ENCODE results near the gene TMEM161A. TPM values are rescaled to one million over a fixed set of nuclear protein-coding genes. Genes with fewer than 3 reads are reported as not detected.
"Not testable (repeated sequence)": the region's sequence is repeated elsewhere in the genome, so short reads cannot be mapped to it uniquely, and the experiment has no call there.

Gene TMEM161A
- total RNA-seq, 2 experiments from 2014 or later = 17.8 to 18.9 TPM

DNA sequence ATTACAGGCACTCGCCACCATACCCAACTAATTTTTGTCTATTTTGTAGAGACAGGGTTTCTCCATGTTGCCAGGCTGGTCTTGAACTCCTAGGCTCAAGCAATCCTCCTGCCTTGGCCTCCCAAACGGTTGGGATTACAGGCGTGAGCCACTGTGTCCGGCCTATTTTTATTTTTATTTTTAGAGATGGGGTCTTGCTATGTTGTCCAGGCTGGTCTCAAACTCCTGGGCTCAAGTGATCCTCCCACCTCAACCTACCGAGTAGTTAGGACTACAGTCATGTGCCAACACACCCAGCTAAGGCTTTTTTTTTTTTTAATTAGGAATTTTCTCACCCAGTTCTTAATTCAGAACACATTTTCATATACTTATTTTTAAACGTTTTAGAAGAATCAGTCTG, 2.6 kb downstream of the TMEM161A start:
- peaks cover 14% of the 10 kb centered on the region for H3K36me3 Mint-ChIP-seq
- POLR2A ChIA-PET; H3K27ac Mint-ChIP-seq; DNase-seq; intact Hi-C loops (cut with micrococcal nuclease); H3K27me3 Mint-ChIP-seq; H3K4me3 Mint-ChIP-seq: not testable (repeated sequence)
- H3K4me1 Mint-ChIP-seq (ENCODE audit: low read depth) = peaks cover 29% of the 10 kb centered on the region
- H3K9me3 Mint-ChIP-seq = peaks cover 12% of the 10 kb centered on the region
- CTCF ChIA-PET = interaction anchor here (0.7 to 0.9 kb wide), 2 partner anchors 11 to 82 kb away, joined by 3 to 5 read pairs; no protein-coding TSS in a partner anchor

DNA sequence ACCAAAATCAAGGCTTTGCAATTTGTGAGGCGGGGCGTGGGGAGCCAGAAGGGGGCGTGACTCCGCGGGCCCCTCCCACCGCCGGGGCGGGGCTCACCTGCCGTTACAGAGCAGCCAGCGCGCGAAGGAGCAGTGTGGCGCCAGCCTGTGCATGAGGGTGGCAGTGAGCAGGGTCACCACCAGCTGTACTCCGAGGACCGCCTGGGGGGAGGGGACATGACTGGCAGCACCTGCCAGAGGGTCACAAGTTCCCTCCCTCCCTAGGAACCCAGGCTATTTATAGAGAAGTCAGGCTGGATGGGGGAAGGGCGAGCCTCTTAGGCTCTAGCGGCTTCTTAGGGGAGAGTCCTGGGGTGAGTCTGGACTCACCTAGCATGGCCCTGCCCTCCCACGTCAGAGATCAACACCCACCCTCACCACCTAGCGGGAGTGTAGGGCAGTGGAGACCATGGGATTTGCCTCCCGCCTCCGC, 3.6 kb downstream of the TMEM161A start:
- Mint-ChIP-seq H3K27me3 (no peaks in the 10 kb centered on the region), H3K36me3 (peaks cover 16% of the 10 kb centered on the region), H3K4me1 (ENCODE audit: low read depth) (peaks cover 29% of the 10 kb centered on the region), H3K9me3 (peaks cover 12% of the 10 kb centered on the region), H3K27ac (no peak overlapping the region), H3K4me3 (no peak overlapping the region)
- peak; percentile 52 for DNase-seq
- POLR2A ChIA-PET = no interaction called here
- intact Hi-C loops (cut with micrococcal nuclease) = no loop called here
- CTCF ChIA-PET = interaction anchor here (1.1 kb wide), 1 partner anchor 11 kb away, joined by 3 read pairs; no protein-coding TSS in a partner anchor

DNA sequence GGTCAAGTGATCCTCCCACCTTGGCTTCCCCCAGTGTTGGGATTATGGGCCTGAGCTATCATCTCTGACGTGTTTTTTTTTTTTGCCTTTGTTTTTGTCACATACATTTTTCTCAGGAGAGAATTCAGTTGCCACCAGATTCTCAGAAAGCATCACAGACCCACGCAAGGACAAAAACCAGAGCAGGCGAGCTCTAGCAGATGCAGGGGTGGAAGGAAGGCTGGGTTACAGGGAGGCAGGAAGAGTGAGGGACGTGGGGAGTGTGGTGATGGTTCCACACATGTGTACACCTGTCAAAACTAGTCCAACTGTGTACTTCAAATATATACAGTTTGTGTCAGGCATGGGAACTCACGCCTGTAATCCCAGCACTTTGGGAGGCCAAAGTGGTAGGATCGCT, 4.3 kb downstream of the TMEM161A start:
- intact Hi-C loops (cut with micrococcal nuclease) = no loop called here
- H3K4me3 Mint-ChIP-seq = no peak overlapping the region
- POLR2A ChIA-PET = no interaction called here

DNA sequence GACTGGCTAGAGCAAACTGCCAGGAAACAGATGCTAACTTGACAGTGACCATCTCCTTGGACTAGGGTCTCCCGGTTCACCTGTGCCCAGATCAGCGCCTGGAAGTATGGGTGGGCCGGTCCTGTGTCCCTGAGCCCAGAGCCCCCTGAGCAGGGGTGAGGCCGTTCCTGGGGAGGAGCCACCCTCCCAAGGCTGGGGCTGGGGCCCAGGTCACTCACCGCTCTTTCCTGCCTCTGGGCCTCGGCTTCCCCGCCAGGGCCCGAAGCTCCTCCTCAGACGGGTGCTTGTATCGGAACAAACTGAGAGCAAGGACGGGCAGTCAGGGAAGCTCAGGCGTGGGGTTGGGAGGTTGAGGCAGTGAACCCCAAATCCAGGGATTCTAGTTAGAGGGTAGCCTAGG, 5.4 kb downstream of the TMEM161A start:
- Mint-ChIP-seq H3K4me3 (no peak overlapping the region), H3K27me3 (no peaks in the 10 kb centered on the region), H3K27ac (no peak overlapping the region), H3K4me1 (ENCODE audit: low read depth) (peaks cover 16% of the 10 kb centered on the region), H3K9me3 (peaks cover 9% of the 10 kb centered on the region), H3K36me3 (peaks cover 20% of the 10 kb centered on the region)
- intact Hi-C loops (cut with micrococcal nuclease) = no loop called here
- ChIA-PET POLR2A (no interaction called here), CTCF (interaction anchor here (1.2 kb wide), 1 partner anchor 13 kb away, joined by 3 read pairs; no protein-coding TSS in a partner anchor)
- no peak for DNase-seq

More for the DNA sequence above, 4.3 kb downstream of the TMEM161A start:
- H3K36me3 Mint-ChIP-seq = peaks cover 16% of the 10 kb centered on the region
- no peak overlapping the region for H3K27ac Mint-ChIP-seq
- H3K4me1 Mint-ChIP-seq (ENCODE audit: low read depth) = peaks cover 27% of the 10 kb centered on the region
- CTCF ChIA-PET = interaction anchor here (0.7 to 1.1 kb wide), 2 partner anchors 12 to 27 kb away, joined by 3 read pairs; no protein-coding TSS in a partner anchor
- no peaks in the 10 kb centered on the region for H3K27me3 Mint-ChIP-seq
- DNase-seq = no peak
- H3K9me3 Mint-ChIP-seq = peaks cover 9% of the 10 kb centered on the region

DNA sequence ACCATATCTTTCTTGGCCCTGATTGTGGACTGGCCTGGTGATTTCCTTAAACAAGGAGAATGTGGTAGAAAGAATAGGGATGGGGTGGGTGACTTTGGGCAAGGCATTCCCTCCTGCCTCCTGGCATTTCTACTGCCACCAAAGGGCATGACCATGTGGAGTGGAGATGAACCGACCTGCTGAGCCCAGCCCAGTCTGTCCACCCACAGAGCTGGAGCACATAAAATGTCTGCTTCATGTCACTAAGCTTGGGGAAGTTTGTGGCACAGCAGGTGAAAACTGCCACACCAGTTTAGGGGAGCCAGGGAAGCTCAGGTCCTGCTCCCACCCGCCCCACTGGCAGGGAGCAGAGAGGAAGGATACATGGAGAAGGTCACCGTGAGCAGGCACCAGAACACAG, 6.3 kb downstream of the TMEM161A start:
- CTCF ChIA-PET = no interaction called here
- no peak for DNase-seq
- H3K4me3 Mint-ChIP-seq = no peak overlapping the region
- no peaks in the 10 kb centered on the region for H3K27me3 Mint-ChIP-seq
- no peak overlapping the region for H3K27ac Mint-ChIP-seq
- peaks cover 7% of the 10 kb centered on the region for H3K4me1 Mint-ChIP-seq (ENCODE audit: low read depth)
- intact Hi-C loops (cut with micrococcal nuclease) = no loop called here
- H3K9me3 Mint-ChIP-seq = peaks cover 9% of the 10 kb centered on the region
- peaks cover 22% of the 10 kb centered on the region for H3K36me3 Mint-ChIP-seq
- POLR2A ChIA-PET = no interaction called here

DNA sequence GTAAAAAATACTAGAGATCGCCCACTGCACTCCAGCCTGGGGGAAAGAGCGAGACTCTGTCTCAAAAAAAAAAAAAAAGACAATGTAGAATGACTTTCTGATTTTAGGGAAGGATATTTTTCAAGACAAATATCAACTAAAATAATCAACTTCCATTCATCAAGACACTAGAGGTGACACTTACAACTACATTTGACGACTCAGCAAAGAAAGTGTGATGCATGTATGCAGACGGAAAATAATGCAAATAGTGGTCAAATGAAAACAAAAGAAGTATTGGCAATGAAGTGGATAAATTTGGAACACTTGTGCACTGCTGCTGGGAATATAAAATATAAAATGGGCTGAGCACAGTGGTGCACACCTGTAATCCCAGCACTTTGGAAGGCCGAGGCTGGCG, 12.2 kb downstream of the TMEM161A start:
- no peak for DNase-seq
- ChIA-PET POLR2A (no interaction called here), CTCF (interaction anchor here (0.8 kb wide), 1 partner anchor 72 kb away, joined by 3 read pairs; no protein-coding TSS in a partner anchor)
- H3K9me3 Mint-ChIP-seq = peaks cover 13% of the 10 kb centered on the region
- H3K4me1 Mint-ChIP-seq (ENCODE audit: low read depth) = no peaks in the 10 kb centered on the region
- H3K36me3 Mint-ChIP-seq = peaks cover 26% of the 10 kb centered on the region
- H3K27ac Mint-ChIP-seq = no peak overlapping the region
- H3K27me3 Mint-ChIP-seq = no peaks in the 10 kb centered on the region
- no peak overlapping the region for H3K4me3 Mint-ChIP-seq
- intact Hi-C loops (cut with micrococcal nuclease) = no loop called here

DNA sequence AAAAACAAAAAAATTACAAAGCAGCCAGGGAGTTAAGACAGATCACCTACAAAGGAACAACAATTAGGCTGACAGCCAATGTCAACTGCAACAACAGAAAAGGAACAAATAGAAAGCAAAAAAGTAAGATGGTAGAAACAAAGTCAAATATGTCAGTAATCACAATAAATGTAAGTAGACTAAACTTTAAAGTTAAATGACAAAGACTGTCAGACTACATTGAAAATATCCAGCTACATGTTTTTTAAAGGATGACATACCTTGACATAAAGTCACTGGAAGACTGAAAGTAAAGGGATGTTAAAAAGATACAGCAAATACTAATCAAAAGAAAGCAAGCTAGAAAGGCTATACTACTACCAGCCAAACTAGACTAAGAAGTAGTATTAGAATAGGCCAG, 14.9 kb downstream of the TMEM161A start:
- Mint-ChIP-seq H3K4me3 (no peak overlapping the region), H3K4me1 (ENCODE audit: low read depth) (no peaks in the 10 kb centered on the region), H3K9me3 (peaks cover 13% of the 10 kb centered on the region), H3K36me3 (peaks cover 25% of the 10 kb centered on the region), H3K27ac (no peak overlapping the region), H3K27me3 (no peaks in the 10 kb centered on the region)
- POLR2A ChIA-PET = no interaction called here
- DNase-seq = no peak
- CTCF ChIA-PET = no interaction called here
- intact Hi-C loops (cut with micrococcal nuclease) = no loop called here

DNA sequence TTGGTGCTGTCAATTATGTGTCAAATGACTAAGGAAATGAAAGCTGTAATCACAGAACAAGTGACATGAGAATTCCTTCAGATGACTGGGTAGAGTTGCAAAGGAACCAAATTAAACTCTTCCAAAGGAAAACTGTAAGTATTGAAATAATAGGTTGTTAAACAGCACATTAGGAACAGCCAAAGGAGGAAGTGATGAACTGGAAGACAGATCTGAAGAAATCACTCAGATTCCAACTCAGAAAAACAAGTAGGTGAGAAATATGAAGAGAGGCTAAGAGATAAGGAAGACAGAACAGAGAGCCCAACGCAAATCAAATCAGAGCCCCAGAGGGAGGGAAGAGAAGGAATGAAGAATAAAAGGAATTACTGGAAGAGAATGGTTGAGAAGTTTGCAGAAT, 15.4 kb downstream of the TMEM161A start:
- H3K4me3 Mint-ChIP-seq = no peak overlapping the region
- H3K9me3 Mint-ChIP-seq = peaks cover 13% of the 10 kb centered on the region
- H3K36me3 Mint-ChIP-seq = peaks cover 24% of the 10 kb centered on the region
- DNase-seq = no peak
- ChIA-PET POLR2A (no interaction called here), CTCF (interaction anchor here (1.4 kb wide), 1 partner anchor 23 kb away, joined by 3 read pairs; no protein-coding TSS in a partner anchor)
- intact Hi-C loops (cut with micrococcal nuclease) = no loop called here
- H3K4me1 Mint-ChIP-seq (ENCODE audit: low read depth) = no peaks in the 10 kb centered on the region
- no peaks in the 10 kb centered on the region for H3K27me3 Mint-ChIP-seq
- no peak overlapping the region for H3K27ac Mint-ChIP-seq

DNA sequence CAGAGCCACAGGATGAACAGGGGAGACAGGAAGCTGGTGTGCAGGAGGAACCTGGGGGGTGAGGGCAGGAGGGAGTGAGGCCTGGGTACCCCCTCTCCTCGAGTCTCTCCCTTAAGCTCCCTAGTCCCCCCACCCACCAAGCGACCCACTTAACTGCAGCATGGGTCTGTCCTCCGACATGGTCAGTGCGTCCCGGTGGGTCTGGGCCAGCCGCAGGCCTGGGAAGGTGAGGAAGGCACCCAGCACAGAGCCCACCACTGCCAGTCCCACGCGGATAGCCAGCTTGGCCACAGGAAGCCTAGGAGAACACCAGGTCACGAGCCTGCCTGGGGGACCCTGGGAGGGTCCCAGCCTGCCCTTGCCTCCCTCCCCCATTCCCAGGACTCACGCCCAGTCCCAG, 16.9 kb downstream of the TMEM161A start:
- H3K27me3 Mint-ChIP-seq = no peaks in the 10 kb centered on the region
- no peak for DNase-seq
- peaks cover 13% of the 10 kb centered on the region for H3K9me3 Mint-ChIP-seq
- intact Hi-C loops (cut with micrococcal nuclease) = no loop called here
- H3K36me3 Mint-ChIP-seq = peaks cover 22% of the 10 kb centered on the region
- no peak overlapping the region for H3K27ac Mint-ChIP-seq
- ChIA-PET CTCF (interaction anchor here (1.4 kb wide), 1 partner anchor 24 kb away, joined by 3 read pairs; no protein-coding TSS in a partner anchor), POLR2A (no interaction called here)
- H3K4me1 Mint-ChIP-seq (ENCODE audit: low read depth) = no peaks in the 10 kb centered on the region
- no peak overlapping the region for H3K4me3 Mint-ChIP-seq

DNA sequence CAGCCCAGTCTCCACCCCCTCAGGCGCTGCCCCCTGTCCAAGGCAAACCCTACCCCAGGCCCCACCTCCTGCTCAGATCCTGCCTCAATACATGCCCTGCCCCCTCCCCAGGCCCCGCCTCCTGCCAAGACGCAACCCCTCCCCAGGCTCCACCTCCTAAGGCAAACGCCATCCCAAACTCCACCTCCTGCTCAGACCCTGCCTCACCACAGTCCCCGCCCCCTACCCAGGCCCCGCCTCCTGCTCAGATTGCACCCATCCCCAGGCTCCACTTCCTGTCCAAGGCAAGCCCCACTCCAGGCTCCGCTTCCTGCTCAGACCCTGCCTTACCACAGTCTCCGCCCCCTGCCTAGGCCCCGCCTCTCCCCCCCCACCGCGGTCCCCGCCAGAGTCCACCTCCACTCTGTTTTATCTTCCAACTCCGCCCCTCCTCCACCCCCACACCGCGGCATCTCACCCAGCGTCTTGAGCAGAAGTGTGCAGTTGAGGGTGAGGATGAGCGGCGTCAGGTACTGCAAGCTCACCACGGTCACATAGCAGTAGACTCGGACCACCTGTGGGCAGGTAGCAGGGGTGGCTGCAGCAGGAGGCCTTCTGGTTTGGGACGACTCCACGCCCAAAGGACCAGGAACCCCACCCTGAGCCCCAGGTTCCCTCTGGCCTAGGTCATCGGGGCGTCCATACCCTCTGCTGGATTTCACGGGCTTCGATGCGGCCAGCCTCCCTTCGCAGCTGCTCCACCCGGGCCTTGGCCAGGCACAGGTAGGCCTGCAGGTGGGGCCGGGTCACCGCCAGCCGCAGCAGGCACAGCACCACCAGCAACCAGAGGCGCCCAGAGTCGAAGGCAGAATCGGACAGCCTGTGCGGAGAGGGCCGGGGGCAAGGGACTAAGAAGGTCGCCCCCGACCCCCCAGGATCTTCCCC, 17.7 kb downstream of the TMEM161A start:
- intact Hi-C loops (cut with micrococcal nuclease) = no loop called here
- no peaks in the 10 kb centered on the region for H3K27me3 Mint-ChIP-seq
- peaks cover 20% of the 10 kb centered on the region for H3K36me3 Mint-ChIP-seq
- no peaks in the 10 kb centered on the region for H3K4me1 Mint-ChIP-seq (ENCODE audit: low read depth)
- H3K27ac Mint-ChIP-seq = no peak overlapping the region
- ChIA-PET POLR2A (no interaction called here), CTCF (no interaction called here)
- peak; percentile 46 for DNase-seq
- H3K9me3 Mint-ChIP-seq = peaks cover 13% of the 10 kb centered on the region
- H3K4me3 Mint-ChIP-seq = no peak overlapping the region

DNA sequence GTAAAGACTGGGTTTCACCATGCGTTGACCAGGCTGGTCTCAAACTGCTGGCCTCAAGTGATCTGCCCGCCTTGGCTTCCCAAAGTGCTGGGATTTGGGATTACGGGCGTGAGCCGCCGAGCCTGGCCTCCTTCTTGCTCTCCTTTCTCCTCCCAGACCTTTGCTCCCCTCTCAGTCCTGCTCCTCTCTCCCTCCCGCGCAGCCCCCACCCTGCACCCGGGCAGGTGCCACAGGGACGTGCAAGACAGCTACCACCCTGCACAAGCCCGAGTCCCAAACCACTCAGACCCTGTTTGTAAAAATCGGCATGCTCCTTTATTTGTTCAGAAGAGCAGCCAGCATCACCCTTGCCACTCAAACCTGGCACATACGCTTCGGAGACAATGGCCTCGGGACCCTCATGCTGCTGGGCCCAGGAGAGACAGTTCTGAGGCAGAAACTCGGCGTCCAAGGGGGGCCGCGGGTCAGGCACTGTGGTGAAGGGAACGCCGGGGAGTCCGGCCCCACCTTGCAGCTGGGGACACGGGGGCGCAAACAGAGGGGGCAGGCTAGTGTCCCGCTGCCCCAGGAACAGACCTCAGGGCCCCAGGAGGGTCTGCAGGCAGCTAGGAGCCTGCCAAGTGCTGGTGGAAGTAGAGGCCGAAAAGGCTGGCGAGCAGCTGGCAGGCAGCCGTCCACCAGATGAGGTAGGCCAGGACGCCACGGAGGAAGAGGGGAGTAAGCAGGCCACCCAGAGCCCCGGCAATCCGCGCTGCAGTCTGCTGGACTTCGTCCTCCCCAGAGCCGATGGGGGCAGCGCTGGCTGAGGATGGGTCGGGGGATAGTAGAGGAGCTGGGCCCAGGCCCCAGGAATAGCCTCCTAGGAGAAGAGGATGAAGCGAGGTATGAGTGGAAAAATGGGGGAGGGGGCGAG, 18.7 kb downstream of the TMEM161A start:
- intact Hi-C loops (cut with micrococcal nuclease) = no loop called here
- H3K4me1 Mint-ChIP-seq (ENCODE audit: low read depth) = no peaks in the 10 kb centered on the region
- peaks cover 13% of the 10 kb centered on the region for H3K9me3 Mint-ChIP-seq
- POLR2A ChIA-PET = no interaction called here
- no peak overlapping the region for H3K27ac Mint-ChIP-seq
- no peak for DNase-seq
- no peaks in the 10 kb centered on the region for H3K27me3 Mint-ChIP-seq
- peaks cover 20% of the 10 kb centered on the region for H3K36me3 Mint-ChIP-seq
- H3K4me3 Mint-ChIP-seq = no peak overlapping the region
- CTCF ChIA-PET = no interaction called here

DNA sequence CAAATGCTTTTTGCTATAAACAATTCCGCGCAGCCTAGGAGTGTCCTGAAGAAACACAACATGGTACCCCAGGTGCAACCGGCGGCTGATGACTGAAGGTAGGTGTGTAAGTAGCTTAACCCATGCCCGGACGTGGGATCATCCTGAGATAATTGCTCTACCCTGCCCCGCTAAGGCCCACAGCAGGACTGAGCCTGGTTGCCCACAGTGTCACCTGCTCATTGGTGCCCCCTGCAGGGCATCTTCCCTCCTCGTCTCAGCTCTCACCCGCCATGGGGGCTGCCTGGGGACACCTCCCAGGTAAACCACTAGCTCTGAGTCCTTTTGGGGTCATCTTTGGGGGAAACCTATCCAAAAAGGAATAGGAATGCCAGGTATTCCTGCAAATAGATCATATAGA, 22.3 kb downstream of the TMEM161A start:
- Mint-ChIP-seq H3K36me3 (peaks cover 3% of the 10 kb centered on the region), H3K27me3 (no peaks in the 10 kb centered on the region), H3K27ac (no peak overlapping the region), H3K9me3 (no peaks in the 10 kb centered on the region), H3K4me1 (ENCODE audit: low read depth) (no peaks in the 10 kb centered on the region), H3K4me3 (no peak overlapping the region)
- intact Hi-C loops (cut with micrococcal nuclease) = no loop called here
- ChIA-PET POLR2A (no interaction called here), CTCF (interaction anchor here (0.9 to 2.3 kb wide), 10 partner anchors 9 to 121 kb away, joined by 3 to 12 read pairs (median 3); no protein-coding TSS in a partner anchor)
- DNase-seq = peak; percentile 64

Data from activated CD4-positive, alpha-beta memory T cell treated with anti-CD3 and anti-CD28 coated beads for 36 hours (primary cell).